Mucosa of descending colon (tissue), 3 donors: ENCODE results near the gene APLP1. TPM values are rescaled to one million over a fixed set of nuclear protein-coding genes. Genes with fewer than 3 reads are reported as not detected.

Source experiments
- ATAC-seq: fragments of 200-7000 bp; cut with Tn5 transposase; one replicate; pipeline ENCODE4 v1.9.1; 2020; ENCODE audit warnings: mild to moderate bottlenecking, moderate library complexity
- DNase-seq, 3 donors: peaks; one replicate each; pipeline ENCODE4 v3.0.0-alpha.2; 2020
- H3K36me3 ChIP-seq: fragments of 200-600 bp; one replicate; pipeline ENCODE4 v1.8.0; 2021; ENCODE audit warnings: low read depth, mild to moderate bottlenecking
- H3K4me1 ChIP-seq: fragments of 200-600 bp; one replicate; pipeline ENCODE4 v1.8.0; 2021; ENCODE audit warnings: low read depth, mild to moderate bottlenecking
- H3K4me3 ChIP-seq: fragments of 200-600 bp; one replicate; pipeline ENCODE4 v1.8.0; 2021; ENCODE audit warnings: mild to moderate bottlenecking
- H3K9me3 ChIP-seq: fragments of 200-600 bp; one replicate; pipeline ENCODE4 v1.8.0; 2021; ENCODE audit warnings: mild to moderate bottlenecking
- CTCF ChIP-seq: fragments of 200-600 bp; IDR thresholded peaks from one replicate; pipeline ENCODE4 v1.8.0; 2022; ENCODE audit warnings: antibody characterized with exemption, mild to moderate bottlenecking
- intact Hi-C, 2 donors: fragments of 100-400 bp; cut with DNase I in 1 of 2; cut with micrococcal nuclease in 1 of 2; formaldehyde crosslinking; loops; one replicate each; pipeline versions ENCODE4 v1.11.0 to v1.11.1; 2022; cut with DNase I, micrococcal nuclease
- total RNA-seq, 3 donors: library from RNA; stranded (reverse); fragmentation: NEBNext Ultra II Directional in 2 of 3; extraction: Animal tissue kit (Norgen Biotek cat#: 25700) in 2 of 3; gene quantifications; one replicate each; pipeline versions ENCODE4 v1.2.1 to v1.2.4, GENCODE V29; 2021 to 2023
- donor health status: DM: no; HTN: no; CAD: no; lungs with moderate emphysema.
- donor health status: DM: no; HTN: no; CAD: no.
- donor health status: DM: no; HTN: yes; CAD: no.

APLP1 gene
- total RNA-seq, 3 donors from 2014 or later: 1.6 to 13.2 (median 1.9) TPM

GRCh38 chr19:35870798-35871197 lies 2.4 kb downstream of the APLP1 start:
- Histone ChIP-seq H3K4me3 (no peak overlapping the region), H3K9me3 (no peaks in the 10 kb centered on the region), H3K4me1 (peaks cover 18% of the 10 kb centered on the region), H3K36me3 (no peaks in the 10 kb centered on the region)
- DNase-seq (no peak), ATAC-seq (no peak)
- TF ChIP-seq CTCF: no peak
- intact Hi-C loops: no loop called here

- H3K36me3 ChIP-seq: no peaks in the 10 kb centered on the region
- no peak overlapping the region for H3K4me3 ChIP-seq
- intact Hi-C loops: no loop called here
- no peaks in the 10 kb centered on the region for H3K9me3 ChIP-seq
- no peak for ATAC-seq
- DNase-seq: no peak
- H3K4me1 ChIP-seq: peaks cover 18% of the 10 kb centered on the region
- TF ChIP-seq CTCF: no peak
These were observed 3.2 kb downstream of the APLP1 start for GRCh38 chr19:35871611-35872010.

GRCh38 chr19:35872180-35872579 lies 3.8 kb downstream of the APLP1 start:
- intact Hi-C loops: no loop called here
- no peak for TF ChIP-seq CTCF
- peaks cover 18% of the 10 kb centered on the region for H3K4me1 ChIP-seq
- no peaks in the 10 kb centered on the region for H3K36me3 ChIP-seq
- DNase-seq (no peak), ATAC-seq (no peak)
- no peak overlapping the region for H3K4me3 ChIP-seq
- no peaks in the 10 kb centered on the region for H3K9me3 ChIP-seq

- intact Hi-C loops: no loop called here
- TF ChIP-seq CTCF: no peak
- no peaks in the 10 kb centered on the region for H3K36me3 ChIP-seq
- H3K4me1 ChIP-seq: peaks cover 8% of the 10 kb centered on the region
- H3K4me3 ChIP-seq: no peak overlapping the region
- ATAC-seq (no peak), DNase-seq (no peak)
- no peaks in the 10 kb centered on the region for H3K9me3 ChIP-seq
These were observed 6.1 kb downstream of the APLP1 start for GRCh38 chr19:35874392-35874930.

- ATAC-seq (no peak), DNase-seq (no peak)
- intact Hi-C loops: no loop called here
- Histone ChIP-seq H3K36me3 (no peaks in the 10 kb centered on the region), H3K4me1 (no peaks in the 10 kb centered on the region), H3K4me3 (no peak overlapping the region), H3K9me3 (no peaks in the 10 kb centered on the region)
- no peak for TF ChIP-seq CTCF
These were observed 10.7 kb downstream of the APLP1 start for GRCh38 chr19:35879068-35879467.
